22Rv1 (cell line): Measurements from ENCODE around the gene RSBN1L.

ENCODE experiments used
- ZFX ChIP-seq: fragments of 450-650 bp; IDR thresholded peaks from 2 replicates; pipeline ENCODE4 v1.6.1; 2017; ENCODE audit warnings: antibody characterized with exemption, borderline replicate concordance
- TF ChIP-seq, protein P1 (sequence below): fragments of 450-650 bp; IDR thresholded peaks from 2 replicates; pipeline ENCODE4 v1.5.1; 2017; ENCODE audit warnings: mild to moderate bottlenecking

DNA sequence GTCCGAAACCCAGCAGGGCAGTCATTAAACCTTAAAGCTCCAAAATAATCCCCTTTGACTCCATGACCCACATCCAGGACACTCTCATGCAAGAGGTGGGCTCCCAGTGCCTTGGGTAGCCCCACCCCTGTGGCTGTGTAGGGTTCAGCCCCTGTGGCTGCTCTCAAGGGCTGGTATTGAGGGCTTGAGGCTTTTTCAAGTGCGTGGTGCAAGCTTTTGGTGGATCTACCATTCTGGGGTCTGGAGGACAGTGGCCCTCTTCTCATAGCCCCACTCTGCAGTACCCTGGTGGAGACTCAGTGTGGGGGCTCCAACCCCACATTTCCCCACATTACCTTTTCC, 50.5 kb downstream of the RSBN1L start:
- TF ChIP-seq, protein P1, sequence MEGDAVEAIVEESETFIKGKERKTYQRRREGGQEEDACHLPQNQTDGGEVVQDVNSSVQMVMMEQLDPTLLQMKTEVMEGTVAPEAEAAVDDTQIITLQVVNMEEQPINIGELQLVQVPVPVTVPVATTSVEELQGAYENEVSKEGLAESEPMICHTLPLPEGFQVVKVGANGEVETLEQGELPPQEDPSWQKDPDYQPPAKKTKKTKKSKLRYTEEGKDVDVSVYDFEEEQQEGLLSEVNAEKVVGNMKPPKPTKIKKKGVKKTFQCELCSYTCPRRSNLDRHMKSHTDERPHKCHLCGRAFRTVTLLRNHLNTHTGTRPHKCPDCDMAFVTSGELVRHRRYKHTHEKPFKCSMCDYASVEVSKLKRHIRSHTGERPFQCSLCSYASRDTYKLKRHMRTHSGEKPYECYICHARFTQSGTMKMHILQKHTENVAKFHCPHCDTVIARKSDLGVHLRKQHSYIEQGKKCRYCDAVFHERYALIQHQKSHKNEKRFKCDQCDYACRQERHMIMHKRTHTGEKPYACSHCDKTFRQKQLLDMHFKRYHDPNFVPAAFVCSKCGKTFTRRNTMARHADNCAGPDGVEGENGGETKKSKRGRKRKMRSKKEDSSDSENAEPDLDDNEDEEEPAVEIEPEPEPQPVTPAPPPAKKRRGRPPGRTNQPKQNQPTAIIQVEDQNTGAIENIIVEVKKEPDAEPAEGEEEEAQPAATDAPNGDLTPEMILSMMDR, result no peak
- no peak for TF ChIP-seq ZFX
